GM12878 (cell line): ENCODE measurements around the gene GHRL. TPM values are rescaled to one million over a fixed set of nuclear protein-coding genes. Genes with fewer than 3 reads are reported as not detected.

Experiments
- ATF7 ChIP-seq: fragments of 450-650 bp; IDR thresholded peaks from 2 replicates; pipeline ENCODE4 v1.6.1; 2016; ENCODE audit warnings: low read depth, mild to moderate bottlenecking
- CBX5 ChIP-seq: sonication (generic); IDR thresholded peaks from 2 replicates; pipeline ENCODE4 v1.6.1; 2016; ENCODE audit warnings: low read depth, moderate library complexity, mild to moderate bottlenecking, inconsistent platforms
- EED ChIP-seq: sonication (generic); IDR thresholded peaks from 2 replicates; pipeline ENCODE4 v1.6.1; 2016; ENCODE audit warnings: antibody characterized with exemption, low read depth
- EGR1 ChIP-seq, 2 experiments: IDR thresholded peaks; 1 replicate in 1 of 2; 2 replicates in 1 of 2; pipeline ENCODE4 v1.6.1; 2011 to 2012; ENCODE audit warnings: low read depth in 2 of 2, low read length in 2 of 2, borderline replicate concordance in 1 of 2, mild to moderate bottlenecking in 1 of 2, moderate library complexity in 1 of 2
- HDGF ChIP-seq: fragments of 450-650 bp; IDR thresholded peaks from 2 replicates; pipeline ENCODE4 v1.6.1; 2016; ENCODE audit warnings: antibody characterized with exemption
- IKZF2 ChIP-seq, 2 experiments: fragments of 450-650 bp; IDR thresholded peaks; 2 replicates each; pipeline ENCODE4 v1.6.1; 2017; ENCODE audit warnings: mild to moderate bottlenecking in 2 of 2, moderate library complexity in 2 of 2
- KLF5 ChIP-seq: fragments of 450-650 bp; IDR thresholded peaks from 2 replicates; pipeline ENCODE4 v1.6.1; 2014; ENCODE audit warnings: mild to moderate bottlenecking; ENCODE audit not compliant: partially characterized antibody
- MEF2A ChIP-seq: IDR thresholded peaks from 2 replicates; pipeline ENCODE4 v1.6.1; 2011; ENCODE audit warnings: low read depth, mild to moderate bottlenecking, low read length, moderate library complexity; ENCODE audit not compliant: insufficient read depth
- MLLT1 ChIP-seq: fragments of 450-650 bp; IDR thresholded peaks from 2 replicates; pipeline ENCODE4 v1.6.1; 2016; ENCODE audit warnings: mild to moderate bottlenecking
- MTA2 ChIP-seq: fragments of 450-650 bp; IDR thresholded peaks from 2 replicates; pipeline ENCODE4 v1.6.1; 2016; ENCODE audit warnings: low read depth, mild to moderate bottlenecking, moderate library complexity
- NKRF ChIP-seq: fragments of 450-650 bp; conservative IDR thresholded peaks from 2 replicates; pipeline ENCODE4 v1.6.1; 2017; ENCODE audit warnings: mild to moderate bottlenecking, moderate library complexity
- POLR2A ChIP-seq: IDR thresholded peaks from 2 replicates; pipeline ENCODE4 v1.6.1; 2011; ENCODE audit warnings: low read depth, mild to moderate bottlenecking, low read length
- POLR2AphosphoS2 ChIP-seq: IDR thresholded peaks from 2 replicates; pipeline ENCODE4 v1.6.1; 2011; ENCODE audit warnings: low read depth, mild to moderate bottlenecking, low read length, improper control_type of control experiment, moderate library complexity
- POLR2AphosphoS5 ChIP-seq: IDR thresholded peaks from 2 replicates; pipeline ENCODE4 v1.6.1; 2011; ENCODE audit warnings: mild to moderate bottlenecking, low read length, inconsistent platforms
- RB1 ChIP-seq: fragments of 450-650 bp; formaldehyde crosslinking; IDR thresholded peaks from 2 replicates; pipeline ENCODE4 v1.6.1; 2017; ENCODE audit warnings: mild to moderate bottlenecking, borderline replicate concordance
- RUNX3 ChIP-seq: IDR thresholded peaks from 2 replicates; pipeline ENCODE4 v1.6.1; 2012; ENCODE audit warnings: low read length, inconsistent platforms
- STAT3 ChIP-seq: IDR thresholded peaks from 2 replicates; pipeline ENCODE4 v1.6.1; 2011; ENCODE audit warnings: low read depth, low read length, improper control_type of control experiment
- TAF1 ChIP-seq: IDR thresholded peaks from 2 replicates; pipeline ENCODE4 v1.6.1; 2011; ENCODE audit warnings: mild to moderate bottlenecking, low read depth, low read length, borderline replicate concordance
- TBL1XR1 ChIP-seq: IDR thresholded peaks from 2 replicates; pipeline ENCODE4 v1.6.1; 2012; ENCODE audit warnings: low read depth, low read length, improper control_type of control experiment
- USF2 ChIP-seq: IDR thresholded peaks from 2 replicates; pipeline ENCODE4 v1.6.1; 2011; ENCODE audit warnings: low read depth, low read length, improper control_type of control experiment, borderline replicate concordance
- WRNIP1 ChIP-seq: IDR thresholded peaks from 2 replicates; pipeline ENCODE4 v1.6.1; 2011; ENCODE audit warnings: low read depth, low read length, improper control_type of control experiment, borderline replicate concordance
- YY1 ChIP-seq: IDR thresholded peaks from 2 replicates; pipeline ENCODE4 v1.6.1; 2011; ENCODE audit warnings: low read depth, mild to moderate bottlenecking, low read length
- ZBTB4 ChIP-seq: fragments of 450-650 bp; formaldehyde crosslinking; IDR thresholded peaks from 2 replicates; pipeline ENCODE4 v1.4.0; 2022; ENCODE audit warnings: mild to moderate bottlenecking, moderate library complexity
- polyA plus RNA-seq, 11 experiments: library from polyadenylated mRNA; depleted of rRNA in 4 of 11; unstranded in 6 of 11; stranded (reverse) in 5 of 11; fragments of >200 nt; fragmentation: Nextera tagmentation in 4 of 11; fragmentation: Illumina TruSeq in 1 of 11; extraction: Ambion mirVana in 4 of 11; extraction: Trizol in 1 of 11; gene quantifications; 1 replicate in 1 of 11; 2 replicates in 10 of 11; pipeline versions ENCODE4 v1.2.1 to v1.2.3, GENCODE V29; 2011 to 2016; ENCODE audit warnings: inconsistent platforms in 2 of 11, missing spikeins in 2 of 11, low read depth in 1 of 11
- total RNA-seq, 4 experiments: library from RNA; depleted of rRNA in 3 of 4; stranded (reverse); fragments of >200 nt in 3 of 4; fragmentation: Illumina TruSeq in 1 of 4; extraction: Trizol in 1 of 4; gene quantifications; 2 replicates each; pipeline versions ENCODE4 v1.2.1 to v1.2.3, GENCODE V29; 2013 to 2021

The GHRL gene
- total and polyA plus RNA-seq, 10 of the 15 experiments (the other 5 are each of a cell fraction or from before 2014, with no cell fraction given), result 0.35 to 2.2 (median 0.88) TPM

GRCh38 chr3:10292505-10293419, at the start of gene GHRL (continued):
- TF ChIP-seq POLR2AphosphoS2, result peak; percentile 41; the same call in 1 of the 2 replicates
- TF ChIP-seq HDGF, result peak; percentile 62; the same call in 1 of the 2 replicates
- TF ChIP-seq MTA2, result 0 out of 2 replicates have a peak, but pooled peaks have one; percentile 32
- TF ChIP-seq RB1, result peak; percentile 59; the same call in 1 of the 2 replicates
- peak; percentile 49 for TF ChIP-seq KLF5
- TF ChIP-seq YY1, result peak; percentile 86
- TF ChIP-seq USF2, result no peak
- peak; percentile 82; the same call in 1 of the 2 replicates for TF ChIP-seq POLR2AphosphoS5
- 0 out of 2 replicates have a peak, but pooled peaks have one; percentile 3 for TF ChIP-seq NKRF
- no peak for TF ChIP-seq WRNIP1
- peak; percentile 62 for TF ChIP-seq TAF1
- TF ChIP-seq CBX5, result no peak
- TF ChIP-seq EGR1 (IDR thresholded peaks at IDR 0.05; ENCODE audit: borderline replicate concordance in 1 of 2, low read depth in 2 of 2, low read length in 2 of 2), result no peak
- peak; percentile 56 for TF ChIP-seq POLR2A
- no peak for TF ChIP-seq ZBTB4 (CRISPR knock-in tag)
- TF ChIP-seq RUNX3, result peak; percentile 97
- TF ChIP-seq STAT3, result no peak
- peak; percentile 79 to 84 for TF ChIP-seq IKZF2 (IDR thresholded peaks at IDR 0.05)
- 0 out of 2 replicates have a peak, but pooled peaks have one; percentile 16 for TF ChIP-seq ATF7
- peak; percentile 79 for TF ChIP-seq EED
- peak; percentile 80 for TF ChIP-seq MLLT1
- no peak for TF ChIP-seq MEF2A
- peak; percentile 12; the same call in 1 of the 2 replicates for TF ChIP-seq TBL1XR1
